HUES64 (cell line): ENCODE data around the gene MYOF.
A peak's percentile ranks its signal among the peaks of the same experiment; 100 is the strongest.
"Not testable (repeated sequence)": the region's sequence is repeated elsewhere in the genome, so short reads cannot be mapped to it uniquely, and the experiment has no call there.

ENCODE experiments used
- H3K27ac ChIP-seq: 2 replicates; pipeline ENCODE4 v1.7.0; 2013; ENCODE audit warnings: low read depth, low read length, inconsistent platforms
- H3K27me3 ChIP-seq: 2 replicates; pipeline ENCODE4 v1.6.1; 2013; ENCODE audit warnings: mild to moderate bottlenecking, low read length; ENCODE audit not compliant: insufficient read depth
- H3K36me3 ChIP-seq: 2 replicates; pipeline ENCODE4 v1.6.1; 2013; ENCODE audit warnings: mild to moderate bottlenecking, low read length; ENCODE audit not compliant: insufficient read depth
- H3K4me1 ChIP-seq: 2 replicates; pipeline ENCODE4 v1.6.1; 2013; ENCODE audit warnings: mild to moderate bottlenecking, low read length, moderate library complexity; ENCODE audit not compliant: insufficient read depth
- H3K4me3 ChIP-seq: 2 replicates; pipeline ENCODE4 v1.5.1; 2013; ENCODE audit warnings: mild to moderate bottlenecking, low read length, moderate library complexity
- H3K9ac ChIP-seq: 2 replicates; pipeline ENCODE4 v1.6.1; 2013; ENCODE audit warnings: mild to moderate bottlenecking, low read depth, low read length
- H3K9me3 ChIP-seq: 2 replicates; pipeline ENCODE4 v1.6.1; 2013; ENCODE audit warnings: low read depth, low read length; ENCODE audit not compliant: insufficient read depth
- WGBS: fragments of 150-250, 120-280 bp; methylation state at CpG from one replicate; pipeline ENCODE4 v1.1.7; 2013; ENCODE audit warnings: missing lambda C conversion rate; 5-methylcytosine and 5-hydroxymethylcytosine counted together

Gene MYOF

DNA sequence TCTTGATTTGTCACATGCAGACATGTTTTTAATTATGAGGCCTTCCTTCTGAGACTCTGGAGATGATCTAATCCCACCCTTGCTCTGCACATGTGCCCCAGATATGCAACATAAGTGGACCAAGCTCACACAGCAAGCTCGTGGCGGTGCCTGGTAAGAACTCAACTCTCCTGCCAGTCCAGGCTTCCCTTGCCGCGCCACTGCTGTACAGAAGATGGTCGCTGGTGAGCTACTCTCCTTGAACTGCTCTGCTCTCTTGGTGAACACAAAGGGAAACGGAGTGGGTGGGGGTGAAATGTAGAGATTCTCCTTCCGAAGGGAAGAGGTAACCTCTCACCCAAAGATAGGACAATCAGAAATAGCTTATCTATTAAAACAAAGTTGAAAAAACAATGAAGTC, 25.7 kb downstream of the MYOF start:
- Histone ChIP-seq H3K4me3 (no peak overlapping the region), H3K36me3 (no peaks in the 10 kb centered on the region), H3K4me1 (peaks cover 13% of the 10 kb centered on the region; the same call in 1 of the 2 replicates), H3K9me3 (no peaks in the 10 kb centered on the region), H3K27ac (no peak overlapping the region), H3K9ac (no peak overlapping the region), H3K27me3 (no peaks in the 10 kb centered on the region)
- WGBS: 92% methylated on average over 6 of the region's 7 CpGs

DNA sequence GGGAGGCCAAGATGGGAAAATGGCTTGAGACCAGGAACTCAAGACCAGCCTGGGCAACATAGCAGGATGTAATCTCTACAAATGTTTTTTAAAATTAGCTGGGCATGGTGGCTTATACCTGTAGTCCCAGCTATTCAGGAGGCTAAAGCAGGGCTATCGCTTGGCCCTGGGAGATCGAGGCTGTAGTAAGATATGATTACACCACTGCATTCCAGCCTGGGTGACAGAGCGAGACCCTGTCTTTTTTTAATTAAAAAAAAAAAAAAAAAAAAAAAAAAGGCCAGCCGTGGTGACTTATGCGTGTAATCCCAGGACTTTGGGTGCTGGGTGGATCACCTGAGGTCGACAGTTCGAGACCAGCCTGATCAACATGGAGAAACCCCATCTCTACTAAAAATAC, 27.4 kb downstream of the MYOF start:
- no peaks in the 10 kb centered on the region for H3K9me3 ChIP-seq
- H3K27ac ChIP-seq: no peak overlapping the region
- no peak overlapping the region for H3K4me3 ChIP-seq
- 92% methylated on average over 7 of the region's 7 CpGs for WGBS
- no peak overlapping the region for H3K9ac ChIP-seq
- peaks cover 13% of the 10 kb centered on the region; the same call in 1 of the 2 replicates for H3K4me1 ChIP-seq
- no peaks in the 10 kb centered on the region for H3K27me3 ChIP-seq
- H3K36me3 ChIP-seq: no peaks in the 10 kb centered on the region

DNA sequence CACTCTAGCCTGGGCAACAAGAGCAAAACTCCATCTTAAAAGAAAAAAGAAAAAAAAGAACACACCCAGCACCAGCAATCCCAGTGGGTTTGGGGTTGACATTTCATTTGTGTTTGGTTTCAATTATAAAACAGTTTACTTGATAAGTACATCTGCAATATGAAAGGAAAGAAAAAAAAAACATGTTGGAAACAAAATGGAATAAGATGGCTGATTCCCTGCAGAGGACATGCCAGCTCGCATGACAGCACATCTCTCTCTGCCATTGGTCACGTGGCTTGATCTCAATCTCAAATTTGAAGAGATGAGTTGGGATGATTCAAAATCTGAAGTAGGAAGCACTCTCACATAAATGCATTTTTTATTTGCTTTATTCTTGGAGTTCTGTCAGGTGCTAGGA, 28.0 kb downstream of the MYOF start:
- no peak overlapping the region for H3K27ac ChIP-seq
- H3K9me3 ChIP-seq: no peaks in the 10 kb centered on the region
- no peak overlapping the region for H3K4me3 ChIP-seq
- H3K9ac ChIP-seq: no peak overlapping the region
- H3K4me1 ChIP-seq: peaks cover 8% of the 10 kb centered on the region; the same call in 1 of the 2 replicates
- H3K27me3 ChIP-seq: no peaks in the 10 kb centered on the region
- H3K36me3 ChIP-seq: no peaks in the 10 kb centered on the region
- 87% methylated on average over 2 of the region's 2 CpGs for WGBS

- Histone ChIP-seq H3K27me3 (no peaks in the 10 kb centered on the region), H3K9ac (no peak overlapping the region), H3K36me3 (no peaks in the 10 kb centered on the region), H3K4me1 (peaks cover 5% of the 10 kb centered on the region; the same call in 1 of the 2 replicates), H3K9me3 (no peaks in the 10 kb centered on the region), H3K27ac (no peak overlapping the region), H3K4me3 (no peak overlapping the region)
- 78% methylated on average over 2 of the region's 2 CpGs for WGBS
These were observed 30.0 kb downstream of the MYOF start for GRCh38 chr10:93452143-93452542.

GRCh38 chr10:93451244-93451947, 30.7 kb downstream of the MYOF start:
- Histone ChIP-seq H3K9ac (no peak overlapping the region), H3K36me3 (no peaks in the 10 kb centered on the region), H3K4me1 (peaks cover 6% of the 10 kb centered on the region), H3K9me3 (no peaks in the 10 kb centered on the region), H3K4me3 (no peak overlapping the region), H3K27me3 (no peaks in the 10 kb centered on the region), H3K27ac (no peak overlapping the region)
- WGBS: 82% methylated on average over 7 of the region's 7 CpGs

GRCh38 chr10:93447970-93448369, 34.2 kb downstream of the MYOF start:
- Histone ChIP-seq H3K36me3 (no peaks in the 10 kb centered on the region), H3K9ac (no peak overlapping the region), H3K4me3 (no peak overlapping the region), H3K4me1 (peaks cover 16% of the 10 kb centered on the region), H3K27ac (no peak overlapping the region), H3K9me3 (no peaks in the 10 kb centered on the region), H3K27me3 (no peaks in the 10 kb centered on the region)
- WGBS: 69% methylated on average over 3 of the region's 3 CpGs

DNA sequence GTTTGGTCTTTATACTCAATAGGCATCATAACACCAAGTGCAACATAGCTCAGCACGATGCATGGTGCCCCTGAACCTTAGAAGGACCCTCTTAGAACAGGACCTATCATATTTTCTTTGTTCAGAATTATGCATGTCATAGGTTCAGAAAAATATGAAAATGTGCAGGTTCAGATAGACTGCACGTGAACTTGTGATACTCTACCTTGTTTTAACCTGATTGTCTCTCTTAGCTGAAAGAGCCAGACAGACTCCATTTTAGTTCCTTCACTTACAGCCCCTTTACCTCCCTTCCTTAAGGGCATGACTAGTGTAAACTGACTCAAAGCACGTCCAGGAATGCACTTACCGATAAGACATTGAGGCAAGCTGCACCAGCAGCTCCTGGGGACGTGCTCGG, 35.1 kb downstream of the MYOF start:
- no peaks in the 10 kb centered on the region for H3K27me3 ChIP-seq
- H3K36me3 ChIP-seq: no peaks in the 10 kb centered on the region
- no peaks in the 10 kb centered on the region for H3K9me3 ChIP-seq
- WGBS: 83% methylated on average over 6 of the region's 6 CpGs
- peaks cover 18% of the 10 kb centered on the region for H3K4me1 ChIP-seq
- H3K4me3 ChIP-seq: no peak overlapping the region
- no peak overlapping the region for H3K9ac ChIP-seq
- H3K27ac ChIP-seq: no peak overlapping the region

GRCh38 chr10:93445978-93446720, 36.0 kb downstream of the MYOF start:
- Histone ChIP-seq H3K4me3 (no peak overlapping the region), H3K27ac (peak overlapping the region; percentile 69)
- 72% methylated on average over 7 of the region's 7 CpGs for WGBS

GRCh38 chr10:93445097-93445960, 36.8 kb downstream of the MYOF start:
- Histone ChIP-seq H3K4me1 (peaks cover 25% of the 10 kb centered on the region), H3K9ac (peak overlapping the region; percentile 51), H3K4me3 (0 out of 2 replicates have a peak overlapping the region, but pooled peaks have one; percentile 4)

More at GRCh38 chr10:93445978-93446720, 36.0 kb downstream of the MYOF start:
- no peaks in the 10 kb centered on the region for H3K36me3 ChIP-seq
- peak overlapping the region; percentile 43 for H3K9ac ChIP-seq
- H3K4me1 ChIP-seq: peaks cover 20% of the 10 kb centered on the region
- H3K9me3 ChIP-seq: no peaks in the 10 kb centered on the region
- H3K27me3 ChIP-seq: no peaks in the 10 kb centered on the region

GRCh38 chr10:93443481-93443880, 38.7 kb downstream of the MYOF start:
- no peak overlapping the region for H3K9ac ChIP-seq
- WGBS: no CpG with 5 or more reads among the region's 1 CpG
- H3K9me3 ChIP-seq: no peaks in the 10 kb centered on the region
- no peaks in the 10 kb centered on the region for H3K36me3 ChIP-seq
- H3K4me1 ChIP-seq: peaks cover 37% of the 10 kb centered on the region
- H3K27me3 ChIP-seq: no peaks in the 10 kb centered on the region
- H3K27ac ChIP-seq: no peak overlapping the region
- no peak overlapping the region for H3K4me3 ChIP-seq

More at GRCh38 chr10:93445097-93445960, 36.8 kb downstream of the MYOF start:
- H3K36me3 ChIP-seq: no peaks in the 10 kb centered on the region
- no peaks in the 10 kb centered on the region for H3K9me3 ChIP-seq
- H3K27ac ChIP-seq: peak overlapping the region; percentile 69
- 4% methylated on average over 8 of the region's 8 CpGs for WGBS
- no peaks in the 10 kb centered on the region for H3K27me3 ChIP-seq

- H3K9ac ChIP-seq, H3K27ac ChIP-seq, H3K9me3 ChIP-seq, H3K27me3 ChIP-seq, H3K4me3 ChIP-seq, H3K36me3 ChIP-seq: not testable (repeated sequence)
- WGBS: 87% methylated on average over 10 of the region's 10 CpGs
- peaks cover 45% of the 10 kb centered on the region for H3K4me1 ChIP-seq
These were observed 39.4 kb downstream of the MYOF start for GRCh38 chr10:93442721-93443120.
